ENCODE data around the gene CYP2R1.
A peak's percentile ranks its signal among the peaks of the same experiment; 100 is the strongest.
"Not testable (repeated sequence)": the region's sequence is repeated elsewhere in the genome, so short reads cannot be mapped to it uniquely, and the experiment has no call there.

Gene CYP2R1

DNA sequence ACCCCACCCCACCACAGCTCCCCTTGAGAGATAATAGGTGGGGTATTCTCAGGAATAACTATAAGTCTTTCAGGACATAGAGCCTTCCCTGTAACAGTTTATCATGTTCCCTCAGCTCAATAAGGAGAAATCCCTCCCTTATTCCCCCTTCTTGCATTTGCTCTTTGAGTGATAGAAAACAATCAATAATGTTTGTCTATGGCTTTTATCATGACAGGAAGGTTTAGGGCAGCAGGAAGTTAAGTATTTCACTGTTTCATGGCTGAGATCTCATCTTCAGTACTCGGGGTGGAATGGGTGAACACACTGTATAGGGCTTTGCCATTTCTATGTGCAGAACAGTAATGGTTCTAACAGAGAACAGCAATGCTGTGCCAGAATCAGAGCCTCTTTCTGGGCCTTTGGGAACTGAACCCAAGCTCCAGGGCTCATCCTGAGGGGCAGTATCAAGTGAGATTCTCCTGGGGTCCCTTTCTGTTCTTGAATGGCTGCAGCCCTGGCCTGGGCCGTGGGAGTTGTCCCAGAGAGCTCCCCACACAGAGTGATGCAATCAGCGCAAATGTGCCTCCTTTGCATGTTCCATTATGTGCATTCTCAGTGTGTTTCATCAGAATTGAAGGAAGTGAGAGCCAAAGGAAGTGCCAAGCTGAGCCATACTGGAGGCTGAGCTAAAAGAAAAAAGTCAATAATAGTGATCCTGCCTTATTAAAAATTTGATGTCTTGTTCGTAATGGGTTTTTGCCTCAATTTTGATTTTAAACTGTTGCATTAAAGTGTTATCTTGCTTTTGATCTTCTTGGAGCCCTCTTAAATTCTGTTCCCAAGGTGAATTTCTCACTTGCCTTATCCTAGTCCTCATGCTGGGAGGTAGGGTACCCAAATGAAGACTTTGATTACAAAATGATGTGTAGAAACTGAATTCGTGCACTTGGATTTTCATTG is 2.9 kb upstream of the CYP2R1 start:
- TF ChIP-seq, protein P1, sequence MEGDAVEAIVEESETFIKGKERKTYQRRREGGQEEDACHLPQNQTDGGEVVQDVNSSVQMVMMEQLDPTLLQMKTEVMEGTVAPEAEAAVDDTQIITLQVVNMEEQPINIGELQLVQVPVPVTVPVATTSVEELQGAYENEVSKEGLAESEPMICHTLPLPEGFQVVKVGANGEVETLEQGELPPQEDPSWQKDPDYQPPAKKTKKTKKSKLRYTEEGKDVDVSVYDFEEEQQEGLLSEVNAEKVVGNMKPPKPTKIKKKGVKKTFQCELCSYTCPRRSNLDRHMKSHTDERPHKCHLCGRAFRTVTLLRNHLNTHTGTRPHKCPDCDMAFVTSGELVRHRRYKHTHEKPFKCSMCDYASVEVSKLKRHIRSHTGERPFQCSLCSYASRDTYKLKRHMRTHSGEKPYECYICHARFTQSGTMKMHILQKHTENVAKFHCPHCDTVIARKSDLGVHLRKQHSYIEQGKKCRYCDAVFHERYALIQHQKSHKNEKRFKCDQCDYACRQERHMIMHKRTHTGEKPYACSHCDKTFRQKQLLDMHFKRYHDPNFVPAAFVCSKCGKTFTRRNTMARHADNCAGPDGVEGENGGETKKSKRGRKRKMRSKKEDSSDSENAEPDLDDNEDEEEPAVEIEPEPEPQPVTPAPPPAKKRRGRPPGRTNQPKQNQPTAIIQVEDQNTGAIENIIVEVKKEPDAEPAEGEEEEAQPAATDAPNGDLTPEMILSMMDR (IDR thresholded peaks at IDR 0.05; ENCODE audit: low read depth, low read length, missing control alignments): no peak
- DNase-seq (ENCODE audit: extremely low read depth, low read depth): no peak
- no peak overlapping the region for H3K4me3 ChIP-seq (replicated peaks; ENCODE audit: low read depth, low read length)

DNA sequence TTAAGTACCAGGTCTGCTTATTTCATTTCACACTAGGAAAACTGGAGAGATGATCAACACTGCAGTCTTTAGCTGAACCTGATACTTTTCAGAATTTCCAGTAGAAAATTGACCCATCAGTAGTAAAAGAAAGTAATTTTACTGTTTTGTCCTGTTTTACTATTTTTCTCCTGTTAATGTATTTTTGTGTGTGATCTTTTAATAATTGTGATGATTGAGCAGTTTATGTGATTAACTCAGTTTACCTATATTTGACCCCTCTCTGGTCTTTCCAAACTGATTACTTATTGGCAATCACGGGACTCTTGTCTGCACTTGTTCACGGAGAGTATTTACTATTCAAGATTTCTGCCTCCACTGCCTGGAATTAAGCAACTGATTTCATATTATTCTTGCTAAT is 546 bp upstream of the CYP2R1 start:
- no peak for DNase-seq (ENCODE audit: extremely low read depth, low read depth)
- TF ChIP-seq, protein P1 (IDR thresholded peaks at IDR 0.05; ENCODE audit: low read depth, low read length, missing control alignments): no peak
- H3K4me3 ChIP-seq (replicated peaks; ENCODE audit: low read depth, low read length): peak overlapping the region; percentile 62

DNA sequence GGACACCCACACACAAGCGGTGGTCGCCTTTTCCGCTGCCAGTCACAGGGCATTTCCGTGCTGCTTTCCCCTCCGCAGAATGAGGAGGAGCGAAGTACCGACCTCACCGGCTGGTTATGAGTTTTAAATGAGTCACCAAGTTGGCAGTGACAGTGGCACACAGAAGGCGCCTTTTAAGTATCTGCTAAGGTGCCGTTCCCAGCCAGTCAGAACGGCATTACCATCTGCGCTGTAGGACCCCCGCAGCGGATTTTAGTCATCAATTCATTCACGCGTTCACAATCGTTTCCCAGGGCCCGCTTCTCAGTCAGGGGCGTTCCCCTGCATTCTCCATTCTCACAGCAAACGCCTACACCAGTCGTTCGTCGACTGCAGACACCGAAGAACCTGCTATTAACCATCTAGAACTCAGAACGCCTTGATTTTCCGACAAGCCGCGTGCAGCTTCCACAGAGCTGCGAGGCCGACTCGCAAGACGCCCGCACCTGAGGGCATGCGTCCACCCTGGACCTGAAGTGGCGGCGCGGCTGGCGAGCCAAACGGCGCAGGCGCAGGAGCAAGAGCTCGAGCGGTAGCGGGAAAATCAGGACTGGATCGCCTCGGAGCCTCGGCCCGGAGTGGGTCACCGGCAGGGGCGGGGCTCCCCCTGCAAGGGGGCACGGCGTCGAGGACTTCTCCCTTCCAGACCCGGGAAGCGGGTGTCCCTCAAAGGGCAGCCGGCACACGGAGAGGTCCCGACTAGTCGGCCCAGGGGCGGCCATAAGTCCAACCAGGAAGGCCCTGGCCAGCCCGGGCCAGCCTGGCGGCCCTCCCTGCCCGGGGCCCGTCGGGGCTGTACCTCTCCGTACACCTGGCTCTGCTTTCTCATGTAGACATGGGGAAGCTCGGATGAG is 642 bp downstream of the CYP2R1 start:
- DNase-seq (ENCODE audit: extremely low read depth, low read depth): peak; percentile 65
- TF ChIP-seq, protein P1 (IDR thresholded peaks at IDR 0.05; ENCODE audit: low read depth, low read length, missing control alignments): no peak
- H3K4me3 ChIP-seq (replicated peaks; ENCODE audit: low read depth, low read length): peak overlapping the region; percentile 62

DNA sequence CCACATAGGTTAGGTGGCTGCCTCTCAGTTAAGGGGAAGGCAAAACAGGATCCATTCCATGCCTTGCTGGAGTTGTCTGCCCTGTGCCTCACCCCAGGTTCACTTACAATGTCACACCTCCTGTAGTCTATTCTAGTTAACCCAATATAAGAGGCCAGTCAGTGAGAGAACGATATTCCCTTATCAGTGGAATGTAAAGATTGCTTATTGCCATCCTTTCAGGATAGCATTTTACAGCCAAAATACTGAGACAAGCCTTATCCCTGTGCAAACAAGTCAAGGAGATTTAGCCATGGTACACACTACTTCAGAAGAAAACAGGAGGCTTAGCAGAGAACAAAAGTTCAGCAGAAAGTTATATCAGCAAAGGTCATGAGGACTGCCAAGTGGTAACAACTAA is 5.5 kb downstream of the CYP2R1 start:
- TF ChIP-seq, protein P1 (IDR thresholded peaks at IDR 0.05; ENCODE audit: low read depth, low read length, missing control alignments): no peak
- DNase-seq (ENCODE audit: extremely low read depth, low read depth): no peak
- no peak overlapping the region for H3K4me3 ChIP-seq (replicated peaks; ENCODE audit: low read depth, low read length)

DNA sequence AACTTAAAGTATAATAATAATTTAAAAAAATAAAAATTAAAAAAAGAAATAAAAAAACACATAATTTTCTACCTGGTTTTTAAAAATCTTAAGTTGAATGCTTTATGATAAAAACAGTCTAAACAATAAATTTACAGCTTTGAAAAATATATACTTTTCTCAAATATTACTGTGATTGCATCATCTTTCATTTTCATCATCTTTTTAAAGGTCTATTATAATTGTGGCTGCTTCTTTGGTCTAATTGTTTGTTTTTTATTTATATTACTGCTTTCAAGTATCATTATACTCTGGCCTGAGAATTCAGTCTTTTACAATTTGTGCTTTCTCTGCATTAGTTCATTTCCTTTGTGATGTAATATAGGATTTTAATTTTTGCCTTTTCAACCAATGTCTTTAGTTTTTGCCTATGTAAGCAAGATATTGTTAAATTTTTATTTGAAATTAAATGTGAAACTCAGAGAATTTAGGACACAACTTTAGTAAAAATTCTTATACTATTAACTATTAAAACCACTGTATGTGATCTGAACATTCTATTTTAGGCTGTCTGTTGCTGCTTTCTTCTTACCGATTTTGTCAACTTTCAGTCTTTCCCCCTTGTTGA is 7.3 kb downstream of the CYP2R1 start:
- TF ChIP-seq, protein P1 (IDR thresholded peaks at IDR 0.05; ENCODE audit: low read depth, low read length, missing control alignments): no peak
- no peak for DNase-seq (ENCODE audit: extremely low read depth, low read depth)

DNA sequence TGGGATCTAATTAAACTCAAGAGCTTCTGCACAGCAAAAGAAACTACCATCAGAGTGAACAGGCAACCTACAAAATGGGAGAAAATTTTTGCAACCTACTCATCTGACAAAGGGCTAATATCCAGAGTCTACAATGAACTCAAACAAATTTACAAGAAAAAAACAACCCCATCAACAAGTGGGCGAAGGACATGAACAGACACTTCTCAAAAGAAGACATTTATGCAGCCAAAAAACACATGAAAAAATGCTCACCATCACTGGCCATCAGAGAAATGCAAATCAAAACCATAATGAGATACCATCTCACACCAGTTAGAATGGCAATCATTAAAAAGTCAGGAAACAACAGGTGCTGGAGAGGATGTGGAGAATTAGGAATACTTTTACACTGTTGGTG is 8.3 kb downstream of the CYP2R1 start:
- H3K4me3 ChIP-seq (replicated peaks; ENCODE audit: low read depth, low read length); DNase-seq (ENCODE audit: extremely low read depth, low read depth): not testable (repeated sequence)

More for the DNA sequence above, 7.3 kb downstream of the CYP2R1 start:
- H3K4me3 ChIP-seq (replicated peaks; ENCODE audit: low read depth, low read length): no peak overlapping the region
